Mesothelial cell of epicardium (in vitro differentiated cells): ENCODE results near the gene IFNK. TPM values are rescaled to one million over a fixed set of nuclear protein-coding genes. Genes with fewer than 3 reads are reported as not detected.

Source experiments
- DNase-seq, 2 experiments: peaks; one replicate each; pipeline ENCODE4 v3.0.0; 2021; ENCODE audit warnings: low spot score in 2 of 2; ENCODE audit not compliant: unreplicated experiment in 2 of 2
- H3K27ac Mint-ChIP-seq: 2 replicates; pipeline ENCODE4 v1.8.0; 2021; ENCODE audit warnings: mixed read lengths
- H3K27me3 Mint-ChIP-seq: 2 replicates; pipeline ENCODE4 v1.8.0; 2021; ENCODE audit warnings: low read depth, mixed read lengths
- H3K36me3 Mint-ChIP-seq: 2 replicates; pipeline ENCODE4 v1.8.0; 2021; ENCODE audit warnings: mixed read lengths
- H3K4me1 Mint-ChIP-seq: 2 replicates; pipeline ENCODE4 v1.8.0; 2021; ENCODE audit warnings: mixed read lengths
- H3K4me3 Mint-ChIP-seq: 2 replicates; pipeline ENCODE4 v1.8.0; 2021; ENCODE audit warnings: mild to moderate bottlenecking, moderate library complexity, mixed read lengths
- H3K9me3 Mint-ChIP-seq: 2 replicates; pipeline ENCODE4 v1.8.0; 2021; ENCODE audit warnings: mixed read lengths
- total RNA-seq: library from RNA; stranded (reverse); gene quantifications from 3 replicates; pipeline ENCODE4 v1.2.1, GENCODE V29; 2021
- TF ChIP-seq, protein P1 (sequence below): fragments of 200-600 bp; sonication (generic); IDR thresholded peaks from one replicate; pipeline ENCODE4 v1.5.0; 2021; ENCODE audit warnings: antibody characterized with exemption; ENCODE audit not compliant: unreplicated experiment

Gene IFNK
- total RNA-seq, 1 donor from 2014 or later: not detected

DNA sequence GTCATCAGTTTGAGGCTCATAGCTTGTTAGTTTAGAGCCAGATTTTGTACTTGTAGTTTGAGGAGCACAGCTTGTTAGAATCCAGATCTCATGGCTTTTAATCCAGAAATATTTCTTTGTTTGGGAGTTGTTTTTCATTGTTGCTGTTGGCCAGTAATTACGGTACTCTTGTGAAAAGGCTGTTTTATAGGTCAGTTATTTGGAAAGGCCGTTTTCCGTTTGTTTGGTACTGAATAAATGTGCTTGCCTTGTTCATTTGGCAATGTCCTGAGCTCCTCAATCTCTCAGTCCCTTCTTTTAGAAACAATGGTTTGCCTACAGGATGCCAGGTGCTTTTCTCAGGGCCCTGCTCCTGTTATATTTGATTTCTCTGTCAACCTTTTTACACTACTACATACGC is 10.0 kb downstream of the IFNK start:
- TF ChIP-seq, protein P1, sequence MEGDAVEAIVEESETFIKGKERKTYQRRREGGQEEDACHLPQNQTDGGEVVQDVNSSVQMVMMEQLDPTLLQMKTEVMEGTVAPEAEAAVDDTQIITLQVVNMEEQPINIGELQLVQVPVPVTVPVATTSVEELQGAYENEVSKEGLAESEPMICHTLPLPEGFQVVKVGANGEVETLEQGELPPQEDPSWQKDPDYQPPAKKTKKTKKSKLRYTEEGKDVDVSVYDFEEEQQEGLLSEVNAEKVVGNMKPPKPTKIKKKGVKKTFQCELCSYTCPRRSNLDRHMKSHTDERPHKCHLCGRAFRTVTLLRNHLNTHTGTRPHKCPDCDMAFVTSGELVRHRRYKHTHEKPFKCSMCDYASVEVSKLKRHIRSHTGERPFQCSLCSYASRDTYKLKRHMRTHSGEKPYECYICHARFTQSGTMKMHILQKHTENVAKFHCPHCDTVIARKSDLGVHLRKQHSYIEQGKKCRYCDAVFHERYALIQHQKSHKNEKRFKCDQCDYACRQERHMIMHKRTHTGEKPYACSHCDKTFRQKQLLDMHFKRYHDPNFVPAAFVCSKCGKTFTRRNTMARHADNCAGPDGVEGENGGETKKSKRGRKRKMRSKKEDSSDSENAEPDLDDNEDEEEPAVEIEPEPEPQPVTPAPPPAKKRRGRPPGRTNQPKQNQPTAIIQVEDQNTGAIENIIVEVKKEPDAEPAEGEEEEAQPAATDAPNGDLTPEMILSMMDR: no peak
- Mint-ChIP-seq H3K4me1 (peaks cover 52% of the 10 kb centered on the region), H3K36me3 (no peaks in the 10 kb centered on the region), H3K27me3 (no peaks in the 10 kb centered on the region), H3K27ac (no peak overlapping the region), H3K9me3 (no peaks in the 10 kb centered on the region), H3K4me3 (no peak overlapping the region)
- no peak for DNase-seq

DNA sequence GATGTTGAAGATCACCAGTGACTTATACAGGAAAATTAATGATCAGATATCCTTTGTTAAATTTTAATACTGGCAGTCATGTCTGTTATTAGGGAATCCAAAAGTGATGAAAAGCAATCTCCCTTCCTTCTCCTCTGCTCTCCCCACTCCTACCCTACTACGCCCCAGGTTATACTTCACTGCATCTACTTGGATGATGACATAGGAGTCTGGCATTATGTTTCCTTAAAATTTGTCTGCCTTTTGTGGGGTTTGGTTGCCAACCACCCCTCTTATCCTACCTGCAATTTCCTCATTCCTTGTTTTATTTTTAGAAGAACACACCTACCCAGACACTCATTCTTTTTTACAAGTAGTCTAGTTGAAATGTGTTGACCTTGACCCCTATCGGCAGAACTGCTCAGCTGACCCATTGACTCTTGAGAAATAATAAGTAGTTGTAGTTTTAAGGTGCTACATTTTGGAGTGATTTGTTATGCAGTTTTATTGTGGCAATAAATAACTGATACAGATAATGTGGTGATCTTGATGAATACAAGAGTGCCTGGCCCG is 10.6 kb downstream of the IFNK start:
- Mint-ChIP-seq H3K4me1 (peaks cover 53% of the 10 kb centered on the region), H3K27ac (no peak overlapping the region), H3K36me3 (no peaks in the 10 kb centered on the region), H3K4me3 (no peak overlapping the region), H3K9me3 (no peaks in the 10 kb centered on the region), H3K27me3 (no peaks in the 10 kb centered on the region)
- TF ChIP-seq, protein P1: no peak
- DNase-seq: no peak

DNA sequence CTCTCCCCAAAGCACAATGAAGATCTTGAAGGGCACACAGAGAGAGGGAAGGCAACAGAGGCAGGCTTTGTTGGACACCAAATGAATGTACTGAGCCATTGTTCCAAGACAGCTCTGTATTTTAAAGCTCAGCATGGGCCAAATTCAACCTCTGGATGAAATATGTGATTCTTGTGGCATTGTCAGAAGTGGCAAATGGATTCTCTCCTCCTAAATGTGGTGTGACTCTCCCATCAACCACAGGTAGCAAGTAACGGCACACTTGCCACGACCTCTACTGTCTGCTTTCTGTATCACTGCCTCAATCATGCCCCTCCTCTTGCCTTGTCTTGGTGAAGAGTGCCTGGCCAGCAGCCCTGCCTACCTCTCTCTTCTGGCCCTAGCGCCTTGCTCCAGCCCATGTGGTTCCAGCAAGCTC is 11.6 kb downstream of the IFNK start:
- Mint-ChIP-seq H3K36me3 (no peaks in the 10 kb centered on the region), H3K4me1 (peaks cover 52% of the 10 kb centered on the region), H3K27ac (no peak overlapping the region), H3K9me3 (no peaks in the 10 kb centered on the region), H3K4me3 (no peak overlapping the region), H3K27me3 (no peaks in the 10 kb centered on the region)
- DNase-seq: no peak
- TF ChIP-seq, protein P1: no peak

DNA sequence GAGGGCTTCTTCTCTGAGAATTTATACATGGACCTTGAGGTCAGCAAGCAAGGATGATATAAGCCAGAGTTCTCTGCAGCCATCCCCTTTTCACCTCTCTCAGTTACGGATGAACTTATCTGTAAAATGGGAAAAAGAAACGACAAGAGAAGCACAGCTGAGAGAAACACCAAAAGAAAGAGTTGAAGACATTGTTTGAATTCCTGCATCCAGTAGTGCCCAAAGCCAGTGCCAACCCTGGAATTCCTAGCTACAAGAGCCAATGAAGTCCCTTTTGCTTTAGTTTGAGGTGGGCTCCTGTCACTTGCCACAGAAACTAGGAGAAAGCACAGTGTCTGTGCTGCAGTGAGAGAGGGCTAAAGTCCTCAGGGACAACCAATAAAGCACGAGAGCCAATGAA is 12.1 kb downstream of the IFNK start:
- no peaks in the 10 kb centered on the region for H3K27me3 Mint-ChIP-seq

DNA sequence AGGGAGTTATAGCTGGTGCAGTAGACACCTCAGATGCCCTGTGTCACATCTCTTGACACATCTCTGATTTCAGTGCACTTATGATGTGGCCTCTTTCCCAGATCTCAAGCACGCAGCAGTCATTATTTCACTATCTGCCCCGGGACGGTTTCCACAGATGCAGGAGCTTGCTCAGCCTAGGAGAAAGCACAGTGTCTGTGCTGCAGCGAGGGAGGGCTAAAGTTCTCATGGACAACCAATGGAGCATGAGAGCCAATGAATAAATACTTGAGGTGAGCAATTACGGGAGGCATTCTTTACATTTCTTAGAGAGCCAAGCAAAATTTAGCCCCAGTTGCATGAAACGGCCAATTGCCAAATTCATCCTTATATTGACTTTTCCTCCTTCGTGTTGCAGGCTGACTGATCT is 12.9 kb downstream of the IFNK start:
- TF ChIP-seq, protein P1: no peak
- Mint-ChIP-seq H3K9me3 (no peaks in the 10 kb centered on the region), H3K27ac (no peak overlapping the region), H3K36me3 (peaks cover 3% of the 10 kb centered on the region), H3K4me1 (peaks cover 46% of the 10 kb centered on the region), H3K27me3 (no peaks in the 10 kb centered on the region), H3K4me3 (no peak overlapping the region)
- no peak for DNase-seq

More for the DNA sequence above, 12.1 kb downstream of the IFNK start:
- Mint-ChIP-seq H3K27ac (peak overlapping the region; percentile 42), H3K4me1 (peaks cover 47% of the 10 kb centered on the region), H3K36me3 (peaks cover 3% of the 10 kb centered on the region), H3K9me3 (no peaks in the 10 kb centered on the region), H3K4me3 (no peak overlapping the region)
- TF ChIP-seq, protein P1: no peak
- no peak for DNase-seq

DNA sequence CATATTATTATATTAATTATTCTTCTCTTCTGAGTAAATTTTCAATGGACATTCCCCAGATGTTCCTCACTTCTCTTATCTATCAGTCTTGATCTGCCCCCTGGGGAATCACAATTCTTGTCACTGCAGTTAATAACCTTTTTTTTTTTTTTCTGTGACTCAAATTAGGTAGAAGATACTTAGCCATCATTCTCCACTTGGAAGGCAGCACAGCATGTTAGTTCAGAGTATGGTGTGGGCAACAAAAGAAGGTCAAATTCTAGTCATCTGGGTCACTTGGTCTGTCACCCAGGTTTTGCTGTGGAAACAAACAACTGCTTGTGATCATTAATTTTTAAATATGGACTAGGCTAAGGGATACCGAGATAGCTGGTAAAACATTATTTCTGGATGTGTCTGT is 13.7 kb downstream of the IFNK start:
- TF ChIP-seq, protein P1: no peak
- Mint-ChIP-seq H3K4me1 (peaks cover 51% of the 10 kb centered on the region), H3K27me3 (no peaks in the 10 kb centered on the region), H3K36me3 (peaks cover 3% of the 10 kb centered on the region), H3K9me3 (no peaks in the 10 kb centered on the region), H3K4me3 (no peak overlapping the region), H3K27ac (no peak overlapping the region)
- DNase-seq: no peak
